ENCODE results near the gene SF3B6.

Gene SF3B6

DNA sequence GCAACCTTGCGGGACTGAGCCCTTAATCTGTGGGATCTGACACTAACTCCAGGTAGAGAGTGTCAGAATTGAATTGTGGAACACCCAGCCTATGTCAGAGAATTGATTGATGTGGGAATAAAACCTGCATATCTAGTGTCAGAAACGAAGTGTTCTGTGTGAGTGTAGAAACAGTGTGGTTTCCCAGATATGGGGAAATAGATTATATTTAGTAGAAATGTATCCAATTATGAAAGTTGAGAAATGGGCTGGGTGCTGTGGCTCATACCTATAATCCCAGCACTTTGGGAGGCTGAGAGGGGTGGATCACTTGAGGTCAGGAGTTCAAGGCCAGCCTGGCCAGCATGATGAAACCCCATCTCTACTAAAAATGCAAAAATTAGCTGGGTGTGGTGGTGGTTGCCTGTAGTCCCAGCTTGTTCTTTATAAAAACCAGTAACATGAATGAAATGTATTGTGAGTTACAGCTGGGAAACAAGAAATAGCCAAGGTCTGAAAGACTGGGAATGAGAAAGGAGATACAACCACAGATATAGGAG, 12.8 kb upstream of the SF3B6 start:
- DNase-seq = no peak

DNA sequence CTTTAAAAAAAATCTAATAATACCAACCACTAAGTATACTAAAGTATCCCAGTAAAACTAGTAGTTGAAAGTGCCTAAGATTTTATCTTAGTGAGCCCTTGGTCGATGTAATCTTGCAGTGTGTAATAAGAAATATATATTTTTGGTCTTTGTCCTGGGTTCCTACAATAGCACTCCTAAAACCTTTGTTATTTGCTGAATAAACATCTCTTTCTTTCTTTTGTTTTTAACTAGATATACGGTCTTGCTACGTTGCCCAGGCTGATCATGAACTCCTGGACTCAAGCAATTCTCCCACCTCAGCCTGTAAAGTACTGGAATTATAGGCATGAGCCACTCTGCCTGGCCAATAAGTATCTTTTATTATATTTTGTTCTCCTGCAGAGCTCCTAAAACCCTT, 10.9 kb upstream of the SF3B6 start:
- DNase-seq = no peak

DNA sequence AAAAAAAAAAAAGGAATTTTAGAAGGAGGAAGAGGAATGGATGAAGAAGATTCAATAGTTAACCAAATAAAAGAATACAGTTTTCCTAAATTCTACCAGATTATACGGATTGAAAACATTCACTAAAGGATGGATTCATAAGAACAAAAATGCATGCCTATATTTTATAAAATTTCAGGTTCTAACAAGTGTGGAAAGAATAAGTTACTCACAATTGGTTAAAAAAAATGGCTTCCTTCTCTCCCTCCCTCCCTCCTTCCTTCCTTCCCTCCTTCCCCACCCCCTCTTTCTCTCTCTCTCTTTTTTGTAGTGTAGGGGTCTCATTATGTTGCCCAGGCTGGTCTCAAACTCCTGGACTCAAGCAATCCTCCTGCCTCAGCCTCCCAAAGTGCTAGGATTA, 10.1 kb upstream of the SF3B6 start:
- DNase-seq = no peak

DNA sequence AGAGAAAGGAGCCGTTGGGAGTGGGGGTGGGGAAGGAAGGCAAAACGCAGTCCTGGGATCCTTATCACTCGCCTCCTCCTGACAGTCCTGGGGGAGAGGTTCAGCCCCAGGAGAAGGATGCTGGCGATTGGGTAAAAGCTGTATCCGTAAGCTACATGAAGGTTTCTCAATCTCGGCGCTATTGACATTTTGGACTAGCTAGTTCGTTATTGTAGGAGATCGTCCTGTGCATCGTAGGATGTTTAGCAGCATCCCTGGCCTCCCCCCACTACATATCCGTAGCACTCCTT, 9.0 kb upstream of the SF3B6 start:
- DNase-seq = no peak

DNA sequence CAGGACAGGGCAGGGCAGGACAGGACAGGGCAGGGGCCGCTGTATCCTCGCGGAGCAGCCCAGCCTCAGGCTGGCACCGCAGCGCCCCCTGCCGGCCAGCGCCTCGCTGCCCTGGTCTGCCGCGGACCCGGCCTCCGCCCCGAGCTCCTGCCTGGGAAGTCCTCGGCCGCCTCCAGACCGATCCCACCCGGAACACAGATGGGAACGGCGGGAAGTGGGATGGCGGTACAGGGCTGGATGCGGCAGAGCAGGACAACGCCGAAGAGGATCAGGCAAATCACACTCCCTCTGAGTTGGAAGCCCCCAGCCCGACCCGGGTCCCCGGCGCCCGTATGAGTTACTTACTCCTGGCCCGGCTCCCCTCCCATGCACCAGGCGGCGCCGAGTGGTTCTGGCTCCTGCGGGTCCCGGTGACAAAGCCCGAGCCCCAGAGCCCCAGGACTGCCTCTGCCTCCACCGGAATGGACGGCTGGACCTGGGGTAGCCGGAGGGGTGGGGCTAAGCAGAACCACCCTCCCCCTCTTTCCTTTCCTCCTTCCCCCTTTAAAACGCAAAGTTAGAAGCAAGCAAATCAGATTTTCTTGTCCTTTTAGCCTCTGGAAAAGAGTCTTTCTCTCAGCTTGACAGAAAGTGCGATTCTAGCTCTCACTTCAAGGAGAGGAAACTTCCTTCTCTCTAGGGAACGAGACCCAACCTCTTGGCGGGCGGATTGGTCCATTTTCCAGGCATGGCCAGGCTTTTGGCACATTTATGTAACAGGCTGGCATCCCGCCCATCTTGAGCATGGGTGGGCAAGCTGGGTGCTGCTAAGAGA, 8.5 kb upstream of the SF3B6 start, which contains the start of gene TP53I3:
TP53I3 (minus strand) TSS at position 449 of the 814 bp plus-strand sequence. CDS start 508 bp downstream, outside the sequence.
- DNase-seq = peak; percentile 72

DNA sequence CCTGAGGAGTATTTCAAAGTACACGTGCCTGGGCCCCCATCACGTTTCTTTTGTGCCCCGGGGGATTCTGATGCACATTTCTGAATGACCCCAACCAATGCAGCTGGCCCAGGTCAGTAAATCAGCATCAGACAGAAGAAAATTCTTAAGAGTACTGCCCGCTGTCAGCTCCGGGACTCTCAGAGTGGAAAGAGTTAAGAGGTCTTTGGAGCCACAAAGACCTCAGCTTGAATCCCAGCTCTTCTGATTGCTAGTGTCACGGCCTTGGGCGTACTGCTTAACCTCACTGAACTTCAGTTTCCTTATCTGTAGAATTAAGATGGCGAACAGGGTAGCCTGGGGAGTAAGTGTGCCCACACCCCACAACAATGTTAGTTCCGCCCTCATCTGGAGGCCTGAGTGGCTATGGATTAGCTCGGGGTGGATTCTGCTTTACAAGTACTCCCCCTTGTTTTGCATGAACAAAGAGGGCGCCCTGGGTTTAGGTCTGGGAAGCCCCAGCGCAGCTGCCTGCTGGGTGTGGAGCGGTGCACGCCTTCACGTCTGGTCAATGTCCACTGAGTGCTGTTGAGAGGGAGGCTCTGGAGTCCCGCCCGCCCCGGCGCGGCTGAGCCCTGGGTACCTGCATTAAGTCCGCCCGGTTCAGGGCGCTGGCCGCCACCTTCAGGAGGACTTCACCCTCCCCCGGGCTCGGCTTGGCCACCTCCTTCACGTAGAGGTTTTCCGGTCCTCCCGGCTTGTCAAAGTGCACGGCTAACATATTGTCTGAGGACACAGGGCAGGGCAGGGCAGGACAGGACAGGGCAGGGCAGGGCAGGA, 7.7 kb upstream of the SF3B6 start:
- DNase-seq = peak; percentile 61

DNA sequence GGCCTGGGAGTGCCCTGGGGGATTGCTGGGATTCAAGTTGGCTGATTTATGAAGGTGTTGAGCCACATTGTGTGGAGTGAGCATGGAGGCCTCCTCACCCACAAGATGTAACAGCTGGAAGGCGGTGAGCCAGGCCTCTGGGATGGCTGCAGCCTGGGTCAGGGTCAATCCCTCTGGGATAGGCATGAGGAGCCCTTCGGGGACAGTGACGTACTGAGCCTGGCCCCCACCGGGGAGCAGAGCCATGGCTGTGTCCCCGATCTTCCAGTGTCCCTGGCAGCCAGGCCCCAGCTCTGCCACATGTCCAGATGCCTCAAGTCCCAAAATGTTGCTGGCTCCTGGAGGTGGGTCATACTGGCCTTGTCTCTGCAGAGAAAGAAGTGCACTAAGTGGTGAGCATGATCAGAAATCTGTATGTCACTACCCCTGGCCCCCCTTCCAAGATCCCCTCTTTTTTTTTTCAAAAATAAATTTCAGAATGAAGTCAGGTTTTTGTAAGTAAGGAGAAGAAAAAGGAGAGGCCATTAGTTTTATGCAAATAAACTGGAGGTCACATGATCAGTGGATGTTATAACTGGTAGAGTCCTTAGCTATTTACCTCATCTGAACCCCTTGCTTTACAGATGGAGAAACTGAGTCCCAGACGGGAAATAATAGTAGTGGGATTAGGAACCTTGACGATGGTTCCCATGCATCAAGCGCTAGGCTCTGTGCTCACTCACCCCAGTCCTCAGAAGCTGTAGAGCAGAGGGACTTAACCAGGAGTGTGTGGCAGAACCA, 6.9 kb upstream of the SF3B6 start:
- DNase-seq = no peak

DNA sequence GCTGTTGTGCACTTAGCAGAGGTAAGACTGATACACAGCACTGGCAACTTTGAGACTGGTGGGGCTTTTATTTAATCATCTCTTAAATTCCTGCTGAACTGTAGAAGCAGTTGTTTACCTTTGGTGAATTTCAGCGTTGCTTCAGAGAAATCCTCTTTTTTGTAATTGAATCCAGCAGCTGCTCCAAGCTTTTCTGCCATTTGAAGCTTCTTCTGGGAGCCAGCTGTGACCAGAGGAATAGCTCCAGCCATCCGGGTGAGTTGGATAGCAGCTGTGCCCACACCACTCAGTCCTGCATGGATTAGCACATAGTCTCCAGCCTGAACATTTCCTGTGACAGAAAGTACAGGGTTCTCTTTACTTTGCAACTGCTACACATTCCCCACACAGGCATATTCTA, 4.6 kb upstream of the SF3B6 start:
- no peak for DNase-seq

DNA sequence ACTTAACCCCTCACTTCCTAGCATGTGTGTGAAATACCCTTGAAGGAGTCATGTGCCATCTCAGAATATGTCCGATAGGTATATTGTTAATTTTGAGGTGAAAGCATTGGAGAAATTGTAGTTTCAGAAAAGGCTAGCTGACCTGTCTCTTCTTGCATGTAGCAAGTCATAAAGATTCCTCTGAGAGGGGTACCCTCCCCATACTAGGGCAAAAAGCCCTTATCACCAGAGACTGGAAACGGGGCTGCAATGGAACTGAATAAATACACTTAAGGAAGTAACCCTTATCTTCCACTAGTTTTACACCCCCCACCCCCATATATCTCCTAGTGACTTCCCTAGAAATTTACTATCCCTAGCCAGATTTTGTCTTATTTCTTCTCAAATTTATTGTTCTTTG, 1.8 kb upstream of the SF3B6 start:
- DNase-seq = no peak

DNA sequence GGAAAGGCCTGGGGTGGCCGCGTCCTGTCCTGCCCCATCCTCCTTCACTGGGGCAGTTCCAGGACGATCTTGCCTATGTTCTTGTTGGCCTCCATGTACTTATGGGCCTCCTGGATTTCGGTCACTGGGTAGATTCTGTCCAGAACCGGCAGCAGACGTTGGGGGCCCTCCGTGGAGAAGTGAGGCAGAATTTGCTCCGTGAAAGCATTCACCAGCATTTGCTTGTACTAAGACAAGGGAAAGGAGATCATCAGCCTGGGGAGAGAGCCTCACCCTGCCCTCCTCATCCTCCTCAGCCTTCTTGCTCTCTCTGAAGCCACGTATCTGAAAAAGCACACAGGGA, 1.4 kb upstream of the SF3B6 start:
- DNase-seq = no peak

DNA sequence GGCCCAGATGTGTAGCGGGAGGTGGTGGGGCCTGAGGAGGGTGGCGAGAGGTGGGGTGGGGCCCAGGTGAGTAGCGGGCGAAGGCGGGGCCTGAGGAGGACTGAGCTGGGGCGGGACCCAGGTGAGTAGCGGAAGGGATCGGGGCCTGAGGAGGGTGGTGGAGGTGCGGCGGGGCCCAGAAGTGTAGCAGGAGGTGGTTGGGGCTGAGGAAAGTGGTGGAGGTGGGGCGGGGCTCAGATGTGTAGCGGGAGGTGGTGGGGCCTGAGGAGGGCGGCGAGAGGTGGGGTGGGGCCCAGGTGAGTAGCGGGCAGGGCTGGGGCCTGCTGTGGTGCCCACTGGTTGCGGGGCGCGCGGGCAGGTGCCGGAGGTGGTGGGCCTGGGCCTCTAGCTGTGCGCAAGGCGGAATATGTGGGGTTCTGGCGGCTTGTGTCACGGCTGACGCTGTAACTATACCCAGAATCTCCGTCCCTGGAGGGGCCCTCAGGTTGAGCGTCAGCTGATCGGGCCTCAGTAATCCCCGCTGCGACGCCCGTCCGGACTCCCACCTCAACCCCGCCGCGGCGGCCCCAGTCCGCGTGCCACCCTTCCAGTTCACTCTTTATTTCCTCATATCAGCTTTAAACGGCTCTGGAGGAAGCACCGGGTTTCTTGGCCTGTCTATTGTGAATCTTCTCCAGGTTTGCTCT, 866 bp upstream of the SF3B6 start:
- no peak for DNase-seq

DNA sequence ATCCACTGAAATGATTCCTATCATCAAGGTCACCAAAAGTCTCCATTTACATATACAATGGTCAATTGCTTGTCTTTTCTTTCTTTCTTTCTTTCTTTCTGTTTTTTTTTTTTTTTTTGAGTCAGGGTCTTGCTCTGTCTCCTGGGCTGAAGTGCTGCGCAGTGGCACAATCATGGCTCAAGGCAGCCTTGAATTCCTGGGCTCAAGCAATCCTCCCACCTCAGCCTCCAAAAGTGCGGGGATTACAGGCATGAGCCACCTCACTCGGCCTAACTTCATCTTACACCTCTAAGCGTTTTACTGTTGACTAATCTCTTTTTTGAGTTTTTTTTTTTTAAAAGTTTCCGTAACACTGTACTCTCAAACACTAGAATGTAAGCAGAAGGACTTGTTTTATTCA, 867 bp downstream of the SF3B6 start:
- no peak for DNase-seq

DNA sequence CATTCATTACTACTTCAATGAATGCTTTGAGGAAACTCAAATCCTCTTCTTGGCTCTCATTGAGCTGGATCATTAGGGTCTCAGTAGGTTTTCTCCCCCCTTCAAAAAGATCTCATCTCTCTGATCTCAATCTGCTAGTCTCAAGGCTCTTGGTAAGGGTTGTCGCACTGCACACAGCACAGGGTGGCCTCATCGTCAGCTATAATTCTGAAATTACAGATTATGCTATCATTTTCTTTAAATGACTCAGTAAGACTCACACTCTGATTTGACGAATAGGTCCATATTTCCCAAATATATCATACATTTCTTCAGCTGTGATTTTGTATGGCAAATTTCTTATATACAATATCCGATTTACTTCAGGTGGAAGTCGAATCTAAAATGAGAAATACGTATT, 2.3 kb downstream of the SF3B6 start:
- DNase-seq = no peak

DNA sequence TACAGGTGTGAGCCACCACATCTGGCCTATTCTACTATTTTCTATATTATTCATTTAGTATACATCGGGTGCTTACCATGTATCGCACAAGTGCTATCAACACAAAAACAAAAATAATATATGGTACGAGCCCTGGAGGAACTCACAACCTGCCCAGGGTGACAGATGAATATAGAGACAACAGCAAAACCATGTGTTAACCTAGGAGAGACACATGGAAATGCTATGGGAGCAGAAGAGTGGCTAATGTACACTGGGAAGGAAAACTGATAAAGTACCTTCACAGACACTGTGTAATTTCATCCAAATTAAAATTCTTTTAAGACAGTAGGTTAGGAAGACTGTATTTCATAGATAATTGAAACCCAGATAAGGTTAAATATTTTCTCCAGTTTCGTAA, 3.9 kb downstream of the SF3B6 start:
- no peak for DNase-seq

DNA sequence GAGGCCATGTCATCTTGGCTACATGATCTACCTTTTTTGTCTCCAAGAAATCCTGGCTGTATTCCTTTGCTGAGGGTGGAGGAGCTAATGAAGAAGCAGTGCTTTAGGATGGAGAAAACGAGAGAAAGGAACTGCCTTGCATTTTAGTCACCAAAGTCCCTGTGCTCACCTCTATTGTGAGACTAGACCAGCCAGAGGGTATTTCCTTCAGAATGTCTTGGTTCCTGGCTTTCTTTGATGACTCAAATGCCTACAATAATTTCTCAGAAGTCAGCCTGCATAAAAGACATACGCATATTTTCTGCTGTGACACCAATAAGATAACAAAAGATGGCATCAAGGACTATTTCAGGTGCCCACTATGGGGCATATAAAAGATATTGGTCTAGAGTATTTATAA, 10.8 kb downstream of the SF3B6 start:
- DNase-seq = no peak

DNA sequence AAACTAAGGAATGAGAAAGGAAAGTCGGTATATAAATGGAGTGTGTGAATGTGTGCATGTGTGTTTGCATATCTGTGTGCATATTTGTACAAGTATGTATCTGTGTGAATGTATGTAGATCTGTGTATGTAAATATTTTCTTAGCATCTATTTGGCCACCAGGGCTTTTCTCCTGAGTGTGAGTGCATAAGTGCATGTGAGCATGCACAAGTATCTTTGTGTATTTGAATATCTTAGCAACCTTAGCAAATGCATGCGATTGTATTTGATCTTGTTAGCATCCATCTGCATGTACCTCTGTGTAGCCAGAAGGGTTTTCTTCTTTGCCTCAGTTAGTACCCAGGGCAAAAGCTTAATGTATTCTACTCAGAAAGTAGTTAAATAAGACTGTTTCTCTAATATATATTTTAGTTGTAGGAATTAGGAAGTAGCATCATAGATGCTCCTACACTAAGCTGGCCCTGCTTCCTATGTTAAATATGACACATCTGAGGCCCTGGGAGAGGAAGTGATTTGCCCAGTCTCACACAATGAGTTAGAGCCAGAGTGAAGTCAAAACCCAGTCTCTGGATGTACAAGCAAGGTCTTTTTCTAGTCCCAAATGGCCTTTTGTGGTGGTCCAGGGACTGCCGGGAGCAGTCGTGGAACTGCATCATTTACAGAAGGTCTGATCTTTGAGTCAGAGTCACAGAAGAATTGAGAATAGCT, 17.4 kb downstream of the SF3B6 start:
- DNase-seq = no peak

DNA sequence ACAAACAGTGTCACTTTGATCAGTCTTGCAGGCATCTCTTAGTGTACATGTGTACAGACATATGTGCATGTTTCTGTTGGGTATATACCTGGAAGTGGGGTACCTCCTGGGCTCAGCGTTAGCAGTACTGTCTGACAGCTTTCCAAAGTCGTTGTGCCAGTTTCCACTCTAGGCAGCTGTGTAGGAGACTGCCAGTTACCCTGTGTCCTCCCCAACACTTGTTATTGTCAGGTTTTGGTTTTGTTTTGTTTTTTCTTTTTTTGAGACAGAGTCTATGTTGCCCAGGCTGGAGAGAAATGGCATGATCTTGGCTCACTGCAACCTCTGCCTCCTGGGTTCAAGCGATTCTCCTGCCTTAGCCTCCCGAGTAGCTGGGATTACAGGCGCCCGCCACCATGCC, 20.4 kb downstream of the SF3B6 start:
- DNase-seq = no peak

DNA sequence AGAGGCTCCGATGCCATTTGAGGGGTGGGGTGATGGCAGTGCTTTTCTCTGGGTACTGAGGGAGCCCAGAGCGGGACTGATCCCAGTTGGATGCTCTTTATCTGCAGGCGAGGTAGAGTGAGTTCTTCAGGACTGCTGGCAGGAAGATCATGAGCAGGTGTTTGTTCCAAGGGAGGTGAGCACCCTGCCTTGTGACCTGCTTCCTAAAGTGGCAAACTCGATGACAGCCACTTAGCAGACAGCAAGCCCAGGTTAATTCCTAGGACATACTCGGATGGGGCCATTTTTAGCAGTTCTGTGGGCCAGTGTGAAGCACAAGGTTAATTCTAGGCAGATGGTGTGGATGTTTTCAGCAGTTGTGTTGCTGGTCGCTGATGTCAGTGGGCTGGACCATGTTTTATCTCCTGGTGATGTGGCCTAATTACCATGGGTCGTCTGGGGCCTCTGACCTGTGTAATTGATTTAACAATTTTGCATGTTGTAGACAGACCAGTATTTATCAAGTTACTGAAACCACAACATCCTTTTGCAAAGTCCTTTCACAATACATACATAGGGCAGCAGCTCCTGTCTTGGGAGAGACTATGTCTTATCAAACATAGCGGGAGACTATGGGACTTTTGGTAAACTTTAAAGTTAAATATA, 21.6 kb downstream of the SF3B6 start:
- no peak for DNase-seq

DNA sequence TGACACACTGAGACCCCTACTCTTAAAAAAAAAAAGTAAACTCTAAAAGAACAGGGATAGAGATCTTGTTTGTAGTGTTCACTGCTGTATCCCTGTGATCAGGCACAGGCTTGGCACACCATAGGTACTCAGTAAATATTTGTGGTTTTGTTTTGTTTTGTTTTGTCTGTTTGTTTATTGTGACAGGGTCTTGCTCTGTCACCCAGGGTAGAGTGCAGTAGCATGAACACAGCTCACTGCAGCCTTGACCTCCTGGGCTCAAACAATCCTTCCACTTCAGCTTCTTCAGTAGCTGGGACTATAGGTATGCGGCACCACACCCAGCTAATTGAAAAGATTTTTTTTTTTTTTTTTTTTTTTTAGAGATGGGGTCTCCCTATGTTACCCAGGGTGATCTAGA, 23.2 kb downstream of the SF3B6 start:
- DNase-seq = no peak

DNA sequence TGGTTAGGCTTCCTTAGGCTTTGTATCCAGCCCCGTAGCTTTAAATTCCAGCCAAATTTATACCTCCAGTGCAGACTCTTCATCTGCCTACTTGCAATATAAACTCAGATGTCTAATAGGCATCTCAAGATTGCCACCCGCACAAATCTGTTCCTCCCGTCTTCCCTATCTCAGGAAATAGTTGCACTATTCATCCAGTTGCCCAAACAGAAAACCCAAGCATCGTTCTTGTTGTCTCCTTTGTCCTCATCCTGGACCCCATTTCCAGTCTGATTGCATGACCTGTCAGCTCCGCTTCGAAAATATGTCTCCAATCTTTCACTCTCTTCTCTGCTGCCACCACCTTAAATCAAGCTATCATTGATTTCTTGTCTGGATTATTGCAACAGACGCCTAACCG, 24.3 kb downstream of the SF3B6 start:
- no peak for DNase-seq

DNA sequence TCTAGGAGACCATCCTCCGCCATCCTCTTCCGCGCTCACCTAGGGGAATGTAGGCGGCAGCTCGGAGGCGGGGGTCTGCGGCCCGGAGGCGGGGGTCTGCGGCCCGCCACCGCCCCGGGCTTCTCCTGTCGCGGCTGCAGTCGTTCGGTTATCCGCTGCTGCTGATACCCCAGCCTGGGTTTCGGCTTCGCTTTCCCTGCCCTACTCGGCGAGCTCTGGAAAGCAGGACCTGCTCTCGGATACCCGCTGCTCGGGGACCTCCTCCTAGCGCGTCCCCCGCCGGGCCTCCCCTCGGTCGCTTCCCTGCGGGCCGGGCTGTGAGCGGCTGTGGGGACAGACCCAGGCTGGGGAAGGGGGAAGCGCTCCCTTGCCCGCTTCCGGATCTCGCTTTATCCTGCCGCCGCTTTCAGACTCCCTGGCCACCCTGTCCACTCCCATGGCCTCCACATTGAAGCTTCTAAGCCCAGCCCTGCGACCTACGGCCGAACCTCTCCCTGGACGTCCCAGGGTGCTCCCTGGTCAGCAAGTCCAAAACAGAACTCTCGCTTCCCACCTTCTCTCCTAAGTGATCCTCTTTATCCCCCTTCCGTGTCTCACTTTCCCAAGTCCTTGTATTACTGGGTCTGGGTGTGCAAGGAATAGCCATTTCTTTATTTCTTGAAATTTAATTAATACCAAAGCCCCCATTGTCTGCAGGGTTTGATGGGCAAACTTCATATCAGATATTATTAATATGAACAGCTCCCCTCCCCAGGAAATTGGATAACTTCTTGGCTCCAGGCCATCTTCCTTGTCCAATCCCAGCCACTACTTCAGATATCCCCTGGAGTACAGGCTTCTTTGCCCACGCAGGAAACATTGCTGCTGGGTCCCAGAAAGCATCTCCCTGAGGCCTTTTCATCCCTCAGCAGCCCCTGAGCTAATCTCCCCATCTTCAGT, 25.8 kb downstream of the SF3B6 start:
- no peak for DNase-seq

Measured in NCI-H1048 (cell line).